Esophagus muscularis mucosa (tissue), 4 donors: ENCODE results near the gene HPCA. TPM values are rescaled to one million over a fixed set of nuclear protein-coding genes. Genes with fewer than 3 reads are reported as not detected.

Experiments
- DNase-seq: peaks from one replicate; pipeline ENCODE4 v3.0.0-alpha.2; 2017; ENCODE audit errors: extremely low spot score
- H3K27ac ChIP-seq, 4 donors: fragments of 200-600 bp; sonication (generic); replicated peaks in 1 of 4; 1 replicate in 3 of 4; 2 replicates in 1 of 4; pipeline ENCODE4 v1.5.1; 2016 to 2019; ENCODE audit warnings: mild to moderate bottlenecking in 1 of 4
- H3K27me3 ChIP-seq, 4 donors: fragments of 200-600 bp; sonication (generic); one replicate each; pipeline versions ENCODE4 v1.5.1 to v1.6.0; 2016 to 2019
- H3K36me3 ChIP-seq, 4 donors: fragments of 200-600 bp; sonication (generic); one replicate each; pipeline ENCODE4 v1.5.1; 2016 to 2019
- H3K4me1 ChIP-seq, 4 donors: fragments of 200-600 bp; sonication (generic); one replicate each; pipeline ENCODE4 v1.5.1; 2016 to 2019
- H3K4me3 ChIP-seq, 4 donors: fragments of 200-600 bp; sonication (generic); 1 replicate in 2 of 4; 2 replicates in 2 of 4; pipeline ENCODE4 v1.5.1; 2016 to 2019; ENCODE audit warnings: mild to moderate bottlenecking in 4 of 4, moderate library complexity in 1 of 4
- H3K9me3 ChIP-seq, 4 donors: fragments of 200-600 bp; sonication (generic); 1 replicate in 3 of 4; 2 replicates in 1 of 4; pipeline ENCODE4 v1.5.1; 2016 to 2019
- EP300 ChIP-seq: sonication (generic); formaldehyde crosslinking; IDR thresholded peaks from one replicate; pipeline ENCODE4 v1.6.1; 2017; ENCODE audit warnings: antibody characterized with exemption
- POLR2A ChIP-seq: fragments of 450-650 bp; IDR thresholded peaks from one replicate; pipeline ENCODE4 v1.6.1; 2017; ENCODE audit warnings: antibody characterized with exemption, moderate library complexity, mild to moderate bottlenecking, low read depth
- POLR2AphosphoS5 ChIP-seq, 2 donors: sonication (generic); formaldehyde crosslinking; IDR thresholded peaks; one replicate each; pipeline ENCODE4 v1.6.1; 2017; ENCODE audit warnings: antibody characterized with exemption in 2 of 2
- WGBS: methylation state at CpG from one replicate; pipeline ENCODE4 v1.1.5; 2018; 5-methylcytosine and 5-hydroxymethylcytosine counted together
- intact Hi-C: fragments of 100-400 bp; cut with DNase I; formaldehyde crosslinking; loops from one replicate; pipeline ENCODE4 v1.15.1; 2023
- total RNA-seq, 4 donors: library from RNA; depleted of rRNA; stranded (reverse); fragments of >200 nt; gene quantifications; one replicate each; pipeline versions ENCODE4 v1.1.0 to v1.2.1, GENCODE V29; 2016
- TF ChIP-seq, protein P1 (sequence below), 3 experiments: fragments of 200-600 bp in 2 of 3; fragments of 450-650 bp in 1 of 3; sonication (generic) in 2 of 3; IDR thresholded peaks; one replicate each; pipeline ENCODE4 v1.5.1; 2017 to 2019; ENCODE audit warnings: antibody characterized with exemption in 3 of 3, mild to moderate bottlenecking in 2 of 3, moderate library complexity in 1 of 3

HPCA gene
- total RNA-seq, 4 donors from 2014 or later = 0.23 TPM; not detected in 3

DNA sequence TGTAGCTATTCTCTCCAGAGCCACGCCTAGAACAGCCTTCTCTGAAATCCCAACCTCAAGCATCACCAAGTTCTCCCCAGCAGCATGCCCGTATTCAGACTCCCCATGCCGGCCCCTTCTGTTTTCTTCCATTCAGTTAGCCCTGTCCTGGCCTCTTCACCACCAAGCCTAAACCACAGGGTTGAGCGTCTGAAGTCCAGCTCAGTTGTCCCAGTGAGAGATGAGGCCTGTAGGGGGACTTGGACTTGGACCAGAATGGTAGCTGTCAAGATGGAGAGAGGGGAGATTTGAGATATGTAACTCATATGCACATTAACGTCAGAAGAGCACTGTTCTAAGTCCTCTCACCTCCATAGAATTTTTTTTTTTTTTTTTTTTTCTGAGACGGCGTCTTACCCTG lies 20.4 kb downstream of the HPCA start:
- Histone ChIP-seq H3K4me3 (no peak overlapping the region), H3K36me3 (no peaks in the 10 kb centered on the region), H3K27ac (no peak overlapping the region), H3K9me3 (no peaks in the 10 kb centered on the region), H3K4me1 (peaks cover under 1 to 3% (median 3%) of the 10 kb centered on the region in 4 donors), H3K27me3 (no peaks in the 10 kb centered on the region)
- intact Hi-C loops = no loop called here
- TF ChIP-seq POLR2A (no peak), EP300 (no peak), POLR2AphosphoS5 (IDR thresholded peaks at IDR 0.05) (no peak)
- DNase-seq = no peak
- WGBS = 88% methylated on average over 7 of the region's 7 CpGs

DNA sequence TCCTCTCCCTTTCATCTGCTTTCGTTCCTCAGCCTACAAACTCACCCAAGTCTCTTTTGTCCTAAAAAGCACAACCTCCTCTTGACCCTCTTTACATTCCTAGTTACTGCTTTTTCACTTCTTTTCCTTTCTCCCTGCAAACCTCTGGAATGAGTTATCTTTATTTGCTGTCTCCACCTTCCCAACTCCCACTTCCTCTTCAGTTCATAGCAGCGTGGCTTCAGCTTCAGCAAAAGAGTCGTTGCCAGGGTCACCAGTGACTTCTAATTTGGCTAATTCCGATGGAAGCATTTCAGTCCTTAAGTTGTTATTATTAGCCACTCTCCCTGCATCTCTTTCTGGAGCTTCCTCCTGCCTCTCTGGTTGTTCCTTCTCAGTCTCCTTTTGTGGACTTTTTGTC lies 21.1 kb downstream of the HPCA start:
- Histone ChIP-seq H3K36me3 (no peaks in the 10 kb centered on the region), H3K9me3 (no peaks in the 10 kb centered on the region), H3K4me1 (no peaks in the 10 kb centered on the region), H3K27me3 (no peaks in the 10 kb centered on the region), H3K27ac (no peak overlapping the region), H3K4me3 (no peak overlapping the region)
- no peak for TF ChIP-seq POLR2AphosphoS5 (IDR thresholded peaks at IDR 0.05)
- TF ChIP-seq, protein P1, sequence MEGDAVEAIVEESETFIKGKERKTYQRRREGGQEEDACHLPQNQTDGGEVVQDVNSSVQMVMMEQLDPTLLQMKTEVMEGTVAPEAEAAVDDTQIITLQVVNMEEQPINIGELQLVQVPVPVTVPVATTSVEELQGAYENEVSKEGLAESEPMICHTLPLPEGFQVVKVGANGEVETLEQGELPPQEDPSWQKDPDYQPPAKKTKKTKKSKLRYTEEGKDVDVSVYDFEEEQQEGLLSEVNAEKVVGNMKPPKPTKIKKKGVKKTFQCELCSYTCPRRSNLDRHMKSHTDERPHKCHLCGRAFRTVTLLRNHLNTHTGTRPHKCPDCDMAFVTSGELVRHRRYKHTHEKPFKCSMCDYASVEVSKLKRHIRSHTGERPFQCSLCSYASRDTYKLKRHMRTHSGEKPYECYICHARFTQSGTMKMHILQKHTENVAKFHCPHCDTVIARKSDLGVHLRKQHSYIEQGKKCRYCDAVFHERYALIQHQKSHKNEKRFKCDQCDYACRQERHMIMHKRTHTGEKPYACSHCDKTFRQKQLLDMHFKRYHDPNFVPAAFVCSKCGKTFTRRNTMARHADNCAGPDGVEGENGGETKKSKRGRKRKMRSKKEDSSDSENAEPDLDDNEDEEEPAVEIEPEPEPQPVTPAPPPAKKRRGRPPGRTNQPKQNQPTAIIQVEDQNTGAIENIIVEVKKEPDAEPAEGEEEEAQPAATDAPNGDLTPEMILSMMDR (IDR thresholded peaks at IDR 0.05) = no peak
- no peak for TF ChIP-seq POLR2A
- TF ChIP-seq EP300 = no peak
- 36% methylated on average over 4 of the region's 4 CpGs for WGBS
- no peak for DNase-seq
- intact Hi-C loops = no loop called here

DNA sequence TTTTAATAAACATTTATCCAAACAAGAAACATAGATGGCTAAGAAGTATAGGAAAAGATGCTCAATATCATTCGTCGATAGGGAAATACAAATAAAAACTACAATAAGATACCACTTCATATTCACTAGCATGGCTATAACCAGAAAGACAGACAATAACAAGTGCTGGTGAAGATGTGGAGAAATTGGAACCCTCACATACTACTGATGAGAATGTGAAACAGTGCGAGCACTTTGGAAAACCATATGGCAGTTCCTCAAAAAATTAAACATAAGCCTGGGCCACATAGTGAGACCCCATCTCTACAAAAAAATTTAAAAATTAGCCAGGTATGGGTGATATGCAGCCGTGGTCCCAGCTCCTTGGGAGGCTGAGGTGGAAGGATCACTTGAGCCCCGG lies 24.0 kb downstream of the HPCA start:
- Histone ChIP-seq H3K9me3 (no peaks in the 10 kb centered on the region), H3K36me3 (no peaks in the 10 kb centered on the region), H3K4me1 (no peaks in the 10 kb centered on the region), H3K27ac (no peak overlapping the region), H3K4me3 (no peak overlapping the region), H3K27me3 (no peaks in the 10 kb centered on the region)
- intact Hi-C loops = no loop called here
- no peak for TF ChIP-seq EP300
- TF ChIP-seq POLR2AphosphoS5 (IDR thresholded peaks at IDR 0.05) = no peak
- TF ChIP-seq, protein P1 (IDR thresholded peaks at IDR 0.05) = no peak
- no peak for TF ChIP-seq POLR2A
- 92% methylated on average over 5 of the region's 5 CpGs for WGBS
- DNase-seq = no peak

DNA sequence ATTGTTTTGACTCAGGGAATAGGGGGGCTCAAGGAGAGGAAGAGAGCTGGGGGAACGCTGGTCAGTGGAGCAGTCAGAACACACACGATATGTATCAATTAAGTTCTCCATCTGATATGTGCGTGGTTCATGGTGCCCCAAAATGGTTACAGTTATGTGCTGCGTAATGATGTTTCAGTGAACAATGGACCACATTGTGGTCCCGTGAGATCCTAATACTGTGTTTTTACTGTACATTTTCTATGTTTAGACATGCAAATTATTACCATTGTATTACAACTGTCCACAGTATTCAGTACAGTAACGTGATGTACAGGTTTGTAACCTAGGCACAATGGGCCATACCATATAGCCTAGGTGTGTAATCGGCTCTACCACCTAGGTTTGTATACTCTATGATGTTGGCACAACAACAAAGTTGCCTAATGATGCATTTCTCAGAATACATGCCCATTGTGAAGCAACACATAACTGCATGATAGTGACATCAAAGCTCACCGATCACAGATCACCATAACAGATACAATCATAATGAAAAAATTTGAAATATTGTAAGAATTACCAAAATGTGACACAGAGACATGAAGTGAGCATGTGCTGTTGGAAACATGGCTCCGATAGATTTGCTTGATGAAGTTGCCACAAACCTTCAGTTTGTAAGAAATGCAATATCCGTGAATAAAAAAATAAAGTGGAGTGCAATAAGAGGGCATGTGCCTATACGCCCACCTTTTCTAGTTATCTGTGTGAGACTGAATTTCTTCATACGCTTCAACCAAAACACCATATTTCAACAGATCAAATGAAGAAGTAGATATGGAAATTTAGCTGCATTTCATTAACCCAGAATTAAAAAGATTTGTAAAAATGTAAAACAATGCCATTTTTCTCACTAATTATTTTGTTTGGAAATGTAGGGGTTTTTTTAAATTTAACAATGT lies 29.7 kb downstream of the HPCA start:
- DNase-seq = no peak
- intact Hi-C loops = no loop called here
- peaks cover 0 to 10% (median 0%) of the 10 kb centered on the region in 4 donors for H3K27me3 ChIP-seq
- no peaks in the 10 kb centered on the region for H3K9me3 ChIP-seq
- H3K27ac ChIP-seq = no peak overlapping the region
- no peaks in the 10 kb centered on the region for H3K36me3 ChIP-seq
- H3K4me3 ChIP-seq = no peak overlapping the region
- 86% methylated on average over 12 of the region's 12 CpGs for WGBS
- H3K4me1 ChIP-seq = peaks cover 0 to 4% (median 0%) of the 10 kb centered on the region in 4 donors
- TF ChIP-seq EP300 (no peak), POLR2AphosphoS5 (IDR thresholded peaks at IDR 0.05) (no peak), POLR2A (no peak)
- TF ChIP-seq, protein P1 (IDR thresholded peaks at IDR 0.05) = no peak

DNA sequence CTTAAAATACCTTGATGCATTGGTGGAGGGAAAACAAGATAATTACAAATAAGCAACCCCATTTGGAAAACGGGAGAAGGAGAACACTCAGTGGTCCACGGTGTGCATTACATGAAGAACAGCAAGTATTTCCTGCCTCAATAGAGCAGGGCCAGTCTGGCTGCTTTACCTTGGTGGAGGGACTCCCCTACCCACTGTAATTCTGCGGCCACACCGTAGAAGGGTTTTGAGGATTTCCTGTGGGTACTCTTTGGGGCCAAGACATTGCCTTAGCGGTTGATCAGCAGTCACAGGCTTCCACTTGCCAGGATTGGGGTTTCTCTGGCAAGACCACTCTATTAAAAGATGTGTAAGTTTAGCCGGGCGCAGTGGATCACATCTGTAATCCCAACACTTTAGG lies 31.2 kb downstream of the HPCA start:
- Histone ChIP-seq H3K36me3 (no peaks in the 10 kb centered on the region), H3K27me3 (peaks cover 0 to 11% (median 0%) of the 10 kb centered on the region in 4 donors), H3K4me1 (peaks cover 0 to 4% (median 0%) of the 10 kb centered on the region in 4 donors), H3K9me3 (no peaks in the 10 kb centered on the region), H3K4me3 (no peak overlapping the region), H3K27ac (no peak overlapping the region)
- TF ChIP-seq EP300 (no peak), POLR2A (no peak), POLR2AphosphoS5 (IDR thresholded peaks at IDR 0.05) (no peak)
- TF ChIP-seq, protein P1 (IDR thresholded peaks at IDR 0.05) = no peak
- WGBS = 71% methylated on average over 7 of the region's 7 CpGs
- intact Hi-C loops = no loop called here
- no peak for DNase-seq
